Measurements from ENCODE around the gene NR3C2. TPM values are rescaled to one million over a fixed set of nuclear protein-coding genes. Genes with fewer than 3 reads are reported as not detected.
A peak's percentile ranks its signal among the peaks of the same experiment; 100 is the strongest.

The NR3C2 gene
- total and polyA plus RNA-seq, 3 donors from 2014 or later: 17.6 to 28.1 (median 19.9) TPM

GRCh38 chr4:148056879-148057278 lies 385.3 kb downstream of the NR3C2 start:
- no peaks in the 10 kb centered on the region for H3K36me3 ChIP-seq (ENCODE audit: low read depth, missing control alignments)
- no peaks in the 10 kb centered on the region for H3K27me3 ChIP-seq
- DNase-seq: peak; percentile 56
- TF ChIP-seq CTCF (IDR thresholded peaks at IDR 0.05) (no peak), POLR2A (IDR thresholded peaks at IDR 0.05) (no peak)
- H3K27ac ChIP-seq: no peak overlapping the region
- H3K9me3 ChIP-seq: no peaks in the 10 kb centered on the region
- no peak overlapping the region for H3K4me3 ChIP-seq
- no peaks in the 10 kb centered on the region for H3K4me1 ChIP-seq
- 76 to 89% methylated on average over 6 of the region's 6 CpGs for WGBS, 2 donors
- intact Hi-C loops (cut with DNase I; ENCODE audit: low total_unique reads): no loop called here

GRCh38 chr4:148055844-148056243 lies 386.4 kb downstream of the NR3C2 start:
- WGBS, 2 donors: 89 to 92% methylated on average over 6 of the region's 6 CpGs
- H3K9me3 ChIP-seq: no peaks in the 10 kb centered on the region
- no peak overlapping the region for H3K27ac ChIP-seq
- H3K4me1 ChIP-seq: no peaks in the 10 kb centered on the region
- intact Hi-C loops (cut with DNase I; ENCODE audit: low total_unique reads): no loop called here
- no peak overlapping the region for H3K4me3 ChIP-seq
- DNase-seq: no peak
- H3K36me3 ChIP-seq (ENCODE audit: low read depth, missing control alignments): no peaks in the 10 kb centered on the region
- TF ChIP-seq CTCF (IDR thresholded peaks at IDR 0.05): no peak
- no peak for TF ChIP-seq POLR2A (IDR thresholded peaks at IDR 0.05)
- no peaks in the 10 kb centered on the region for H3K27me3 ChIP-seq

GRCh38 chr4:148054275-148054674 lies 387.9 kb downstream of the NR3C2 start:
- 60 to 71% methylated on average over 3 of the region's 3 CpGs for WGBS, 2 donors
- no peak overlapping the region for H3K27ac ChIP-seq
- H3K36me3 ChIP-seq (ENCODE audit: low read depth, missing control alignments): no peaks in the 10 kb centered on the region
- H3K4me1 ChIP-seq: no peaks in the 10 kb centered on the region
- no peaks in the 10 kb centered on the region for H3K9me3 ChIP-seq
- H3K27me3 ChIP-seq: no peaks in the 10 kb centered on the region
- no peak overlapping the region for H3K4me3 ChIP-seq
- no peak for DNase-seq
- TF ChIP-seq CTCF (IDR thresholded peaks at IDR 0.05): no peak
- no peak for TF ChIP-seq POLR2A (IDR thresholded peaks at IDR 0.05)
- intact Hi-C loops (cut with DNase I; ENCODE audit: low total_unique reads): no loop called here

GRCh38 chr4:148053298-148054003 lies 388.8 kb downstream of the NR3C2 start:
- H3K9me3 ChIP-seq: no peaks in the 10 kb centered on the region
- DNase-seq: no peak
- no peak overlapping the region for H3K27ac ChIP-seq
- H3K27me3 ChIP-seq: no peaks in the 10 kb centered on the region
- no peaks in the 10 kb centered on the region for H3K36me3 ChIP-seq (ENCODE audit: low read depth, missing control alignments)
- WGBS, 2 donors: 73 to 81% methylated on average over 11 of the region's 11 CpGs
- no peaks in the 10 kb centered on the region for H3K4me1 ChIP-seq
- no peak overlapping the region for H3K4me3 ChIP-seq
- TF ChIP-seq CTCF (IDR thresholded peaks at IDR 0.05) (no peak), POLR2A (IDR thresholded peaks at IDR 0.05) (no peak)
- intact Hi-C loops (cut with DNase I; ENCODE audit: low total_unique reads): no loop called here

- H3K9me3 ChIP-seq: no peaks in the 10 kb centered on the region
- intact Hi-C loops (cut with DNase I; ENCODE audit: low total_unique reads): no loop called here
- H3K27ac ChIP-seq: no peak overlapping the region
- TF ChIP-seq POLR2A (IDR thresholded peaks at IDR 0.05): no peak
- TF ChIP-seq CTCF (IDR thresholded peaks at IDR 0.05): no peak
- H3K27me3 ChIP-seq: no peaks in the 10 kb centered on the region
- H3K4me1 ChIP-seq: no peaks in the 10 kb centered on the region
- no peaks in the 10 kb centered on the region for H3K36me3 ChIP-seq (ENCODE audit: low read depth, missing control alignments)
- H3K4me3 ChIP-seq: no peak overlapping the region
- no peak for DNase-seq
These were observed 389.8 kb downstream of the NR3C2 start for GRCh38 chr4:148052448-148052847.

Data from testis (tissue), 3 donors.